Spinal cord (tissue), 10 donors: ENCODE data around the gene NCKAP5. TPM values are rescaled to one million over a fixed set of nuclear protein-coding genes. Genes with fewer than 3 reads are reported as not detected.

Source experiments
- DNase-seq, 6 donors: peaks; one replicate each; pipeline versions ENCODE4 v3.0.0 to v3.0.0-alpha.2; 2013 to 2015; ENCODE audit warnings: low spot score in 6 of 6, low read depth in 4 of 6
- H3K27ac ChIP-seq: one replicate; pipeline ENCODE4 v1.5.1; 2013; ENCODE audit warnings: low read depth, low read length, control low read depth
- H3K27me3 ChIP-seq: one replicate; pipeline ENCODE4 v1.6.1; 2013; ENCODE audit warnings: low read length; ENCODE audit not compliant: control insufficient read depth, insufficient read depth
- H3K36me3 ChIP-seq: one replicate; pipeline ENCODE4 v1.6.1; 2013; ENCODE audit warnings: low read length; ENCODE audit not compliant: control insufficient read depth, insufficient read depth
- H3K4me1 ChIP-seq: one replicate; pipeline ENCODE4 v1.6.1; 2013; ENCODE audit warnings: low read length; ENCODE audit not compliant: control insufficient read depth, insufficient read depth
- H3K4me3 ChIP-seq: one replicate; pipeline ENCODE4 v1.5.1; 2013; ENCODE audit warnings: low read depth, low read length, control low read depth
- H3K9me3 ChIP-seq: one replicate; pipeline ENCODE4 v1.6.1; 2013; ENCODE audit warnings: low read length; ENCODE audit not compliant: control insufficient read depth, insufficient read depth
- WGBS: methylation state at CpG from one replicate; pipeline ENCODE4 v1.1.5; 2013; ENCODE audit warnings: missing lambda C conversion rate; ENCODE audit not compliant: insufficient coverage; 5-methylcytosine and 5-hydroxymethylcytosine counted together
- long read RNA-seq, 4 donors: transcript quantifications; one replicate each; lab custom pipeline, GENCODE V29; 2026
- polyA plus RNA-seq, 2 donors: library from polyadenylated mRNA; unstranded; fragments of 120-200 nt; gene quantifications; one replicate each; pipeline ENCODE4 v1.2.1, GENCODE V29; 2013; ENCODE audit not compliant: insufficient read length in 2 of 2
- total RNA-seq, 2 donors: library from RNA; depleted of rRNA in 1 of 2; stranded (reverse); fragments of 120-200 nt in 1 of 2; fragments of >200 nt in 1 of 2; gene quantifications; one replicate each; pipeline versions ENCODE4 v1.2.3 to v1.2.4, GENCODE V29; 2013 to 2014
- donor health status: healthy.

Gene NCKAP5
- 10 to 100 TPM in 1 of 2 donors, 1 to 10 TPM in 1; 8.9 to 10.6 TPM for total RNA-seq
- polyA plus RNA-seq, result 10 to 100 TPM; 12.6 to 17.7 TPM
- long read RNA-seq, donor 1, result 0 reads
- long read RNA-seq, donor 2, result 0 reads
- long read RNA-seq, donor 3, partial matches to known transcripts, result 0 of 1 reads
- long read RNA-seq, donor 3, other reads (novel, unspliced or antisense), result 0 of 1 reads
- long read RNA-seq, donor 4, result 0 reads

DNA sequence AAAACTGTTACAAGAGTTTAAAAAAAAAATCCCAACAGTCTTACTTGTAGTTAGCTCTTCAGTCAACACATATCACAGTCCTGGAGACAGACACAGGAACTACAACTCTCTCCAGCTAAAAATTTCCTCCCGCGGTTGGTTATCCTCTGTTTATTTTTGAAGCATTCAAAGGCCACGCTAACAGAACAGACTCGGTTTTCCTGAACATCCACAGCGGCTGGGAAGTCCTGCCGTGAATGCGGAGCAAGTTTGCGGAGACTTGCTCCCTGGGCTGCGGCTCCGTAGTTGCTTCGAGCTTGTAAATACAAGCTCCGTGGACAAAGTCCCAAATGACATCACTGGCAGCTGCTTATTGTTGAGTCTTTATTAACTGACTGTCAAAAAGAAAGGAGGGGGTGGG is at the start of gene NCKAP5:
NCKAP5 (minus strand) TSS at position 292 of the 400 bp plus-strand sequence. CDS start 50,937 bp downstream, outside the sequence.
- Histone ChIP-seq H3K27ac (peak within 1 kb of the TSS; percentile 63), H3K36me3 (no peaks in the 10 kb centered on the region), H3K4me3 (peak within 1 kb of the TSS; percentile 28), H3K4me1 (peaks cover 9% of the 10 kb centered on the region), H3K9me3 (no peaks in the 10 kb centered on the region), H3K27me3 (peaks cover 9% of the 10 kb centered on the region)
- peak in 2 of 6 donors; percentile 80 for DNase-seq
- WGBS, result 6% methylated on average over 12 of the region's 12 CpGs

- H3K4me3 ChIP-seq, result no peak overlapping the region
- peaks cover 3% of the 10 kb centered on the region for H3K9me3 ChIP-seq
- H3K27me3 ChIP-seq, result no peaks in the 10 kb centered on the region
- no peaks in the 10 kb centered on the region for H3K4me1 ChIP-seq
- no peak overlapping the region for H3K27ac ChIP-seq
- no peak for DNase-seq
- no peaks in the 10 kb centered on the region for H3K36me3 ChIP-seq
Measured at GRCh38 chr2:133609664-133610063, 41.4 kb upstream of the NCKAP5 start.

- 100% methylated on average over 1 of the region's 1 CpG for WGBS
- no peaks in the 10 kb centered on the region for H3K9me3 ChIP-seq
Measured at GRCh38 chr2:133608291-133608690, 40.0 kb upstream of the NCKAP5 start.

DNA sequence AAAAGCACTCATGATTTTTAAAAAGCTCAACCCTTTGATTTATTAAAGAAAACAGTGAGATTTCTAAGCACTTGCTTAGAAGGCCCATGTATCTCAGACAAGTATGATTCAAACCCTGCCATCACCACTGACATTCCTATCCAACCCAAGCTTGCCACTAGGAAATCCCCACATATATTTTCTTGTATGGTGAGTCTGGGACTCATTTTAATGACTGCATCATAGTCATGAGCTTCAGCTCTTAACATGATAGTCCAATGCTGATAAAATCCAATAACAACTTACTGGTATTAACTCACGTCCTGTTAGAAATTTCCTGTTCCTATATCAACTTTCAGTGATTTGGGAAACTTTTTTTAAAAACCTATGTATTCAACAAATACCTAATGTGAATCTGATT is 39.4 kb upstream of the NCKAP5 start:
- Histone ChIP-seq H3K9me3 (no peaks in the 10 kb centered on the region), H3K27me3 (no peaks in the 10 kb centered on the region), H3K36me3 (no peaks in the 10 kb centered on the region), H3K4me3 (no peak overlapping the region), H3K27ac (no peak overlapping the region), H3K4me1 (peaks cover 7% of the 10 kb centered on the region)
- no peak for DNase-seq
- WGBS, result no CpG with 5 or more reads among the region's 1 CpG

More at GRCh38 chr2:133608291-133608690, 40.0 kb upstream of the NCKAP5 start:
- H3K27ac ChIP-seq, result no peak overlapping the region
- H3K4me3 ChIP-seq, result no peak overlapping the region
- peaks cover 6% of the 10 kb centered on the region for H3K4me1 ChIP-seq
- no peak for DNase-seq
- H3K36me3 ChIP-seq, result no peaks in the 10 kb centered on the region
- no peaks in the 10 kb centered on the region for H3K27me3 ChIP-seq

DNA sequence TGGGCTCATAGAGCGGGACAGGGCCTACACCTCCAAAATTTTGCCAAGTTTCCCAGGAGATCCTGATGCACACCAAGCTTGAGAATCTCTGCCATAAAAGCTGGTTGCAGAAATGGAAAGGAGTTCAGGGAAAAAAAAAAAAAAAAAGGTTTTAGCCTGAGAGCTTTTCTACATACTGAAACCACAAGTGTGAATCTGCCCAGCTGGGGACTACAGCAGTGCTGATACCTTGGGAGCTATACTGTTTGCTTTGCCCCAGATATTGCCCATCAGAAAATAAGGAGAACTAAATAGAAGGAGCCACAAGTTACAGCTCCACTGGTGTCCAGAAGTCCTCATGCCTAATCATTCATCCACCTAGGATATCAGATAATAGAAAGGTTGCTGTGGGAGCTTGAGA is 38.4 kb upstream of the NCKAP5 start:
- no peak for DNase-seq
- Histone ChIP-seq H3K27me3 (no peaks in the 10 kb centered on the region), H3K27ac (peak overlapping the region; percentile 15), H3K4me1 (peaks cover 13% of the 10 kb centered on the region), H3K36me3 (no peaks in the 10 kb centered on the region), H3K4me3 (no peak overlapping the region), H3K9me3 (no peaks in the 10 kb centered on the region)
- WGBS, result no CpG with 5 or more reads among the region's 1 CpG

- no CpG with 5 or more reads among the region's 1 CpG for WGBS
- H3K4me3 ChIP-seq, result no peak overlapping the region
- no peak overlapping the region for H3K27ac ChIP-seq
- no peaks in the 10 kb centered on the region for H3K36me3 ChIP-seq
- DNase-seq, result no peak
- no peaks in the 10 kb centered on the region for H3K27me3 ChIP-seq
- H3K4me1 ChIP-seq, result peaks cover 16% of the 10 kb centered on the region
- H3K9me3 ChIP-seq, result no peaks in the 10 kb centered on the region
Measured at GRCh38 chr2:133605766-133606137, 37.5 kb upstream of the NCKAP5 start.

- Histone ChIP-seq H3K4me1 (peaks cover 22% of the 10 kb centered on the region), H3K27ac (no peak overlapping the region), H3K9me3 (no peaks in the 10 kb centered on the region), H3K4me3 (no peak overlapping the region), H3K36me3 (no peaks in the 10 kb centered on the region), H3K27me3 (no peaks in the 10 kb centered on the region)
- peak in 1 of 6 donors; percentile 4 for DNase-seq
- WGBS, result 21% methylated on average over 3 of the region's 7 CpGs
Measured at GRCh38 chr2:133605011-133605765, 36.9 kb upstream of the NCKAP5 start.

GRCh38 chr2:133603109-133603508 is 34.8 kb upstream of the NCKAP5 start:
- H3K27me3 ChIP-seq, result no peaks in the 10 kb centered on the region
- 95% methylated on average over 10 of the region's 10 CpGs for WGBS

GRCh38 chr2:133602538-133602937 is 34.3 kb upstream of the NCKAP5 start:
- Histone ChIP-seq H3K4me1 (peaks cover 32% of the 10 kb centered on the region), H3K27ac (no peak overlapping the region), H3K9me3 (no peaks in the 10 kb centered on the region), H3K36me3 (no peaks in the 10 kb centered on the region), H3K27me3 (no peaks in the 10 kb centered on the region), H3K4me3 (no peak overlapping the region)
- DNase-seq, result no peak
- 62% methylated on average over 4 of the region's 4 CpGs for WGBS

More at GRCh38 chr2:133603109-133603508, 34.8 kb upstream of the NCKAP5 start:
- Histone ChIP-seq H3K9me3 (no peaks in the 10 kb centered on the region), H3K36me3 (no peaks in the 10 kb centered on the region), H3K4me1 (peaks cover 32% of the 10 kb centered on the region), H3K4me3 (no peak overlapping the region), H3K27ac (no peak overlapping the region)
- no peak for DNase-seq
